Measurements from ENCODE around the gene FAM120B.
"Not testable (repeated sequence)": the region's sequence is repeated elsewhere in the genome, so short reads cannot be mapped to it uniquely, and the experiment has no call there.

FAM120B gene

DNA sequence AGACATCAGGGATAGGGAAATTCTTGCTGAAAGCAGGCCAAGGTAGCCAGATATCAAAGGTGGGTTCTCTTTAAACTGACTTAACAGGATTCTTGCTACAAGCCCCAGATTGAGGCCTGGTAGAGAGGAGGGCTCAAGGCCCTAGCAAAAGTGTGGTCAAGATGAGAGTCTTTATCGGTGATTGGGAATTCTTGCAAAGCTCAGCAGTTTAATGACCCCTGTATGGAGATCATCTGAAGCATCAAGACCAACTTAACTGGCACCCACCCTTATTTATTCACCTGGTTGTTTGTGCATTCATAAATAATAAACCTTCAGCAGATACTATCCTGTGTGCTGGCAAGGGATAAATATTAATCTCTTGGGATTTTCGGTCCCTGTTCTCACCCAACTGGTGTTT, 6.3 kb downstream of the FAM120B start:
- no peak for DNase-seq (ENCODE audit: low spot score)
- TF ChIP-seq, protein P1, sequence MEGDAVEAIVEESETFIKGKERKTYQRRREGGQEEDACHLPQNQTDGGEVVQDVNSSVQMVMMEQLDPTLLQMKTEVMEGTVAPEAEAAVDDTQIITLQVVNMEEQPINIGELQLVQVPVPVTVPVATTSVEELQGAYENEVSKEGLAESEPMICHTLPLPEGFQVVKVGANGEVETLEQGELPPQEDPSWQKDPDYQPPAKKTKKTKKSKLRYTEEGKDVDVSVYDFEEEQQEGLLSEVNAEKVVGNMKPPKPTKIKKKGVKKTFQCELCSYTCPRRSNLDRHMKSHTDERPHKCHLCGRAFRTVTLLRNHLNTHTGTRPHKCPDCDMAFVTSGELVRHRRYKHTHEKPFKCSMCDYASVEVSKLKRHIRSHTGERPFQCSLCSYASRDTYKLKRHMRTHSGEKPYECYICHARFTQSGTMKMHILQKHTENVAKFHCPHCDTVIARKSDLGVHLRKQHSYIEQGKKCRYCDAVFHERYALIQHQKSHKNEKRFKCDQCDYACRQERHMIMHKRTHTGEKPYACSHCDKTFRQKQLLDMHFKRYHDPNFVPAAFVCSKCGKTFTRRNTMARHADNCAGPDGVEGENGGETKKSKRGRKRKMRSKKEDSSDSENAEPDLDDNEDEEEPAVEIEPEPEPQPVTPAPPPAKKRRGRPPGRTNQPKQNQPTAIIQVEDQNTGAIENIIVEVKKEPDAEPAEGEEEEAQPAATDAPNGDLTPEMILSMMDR (IDR thresholded peaks at IDR 0.05; ENCODE audit: extremely low read depth, missing control alignments), result no peak

DNA sequence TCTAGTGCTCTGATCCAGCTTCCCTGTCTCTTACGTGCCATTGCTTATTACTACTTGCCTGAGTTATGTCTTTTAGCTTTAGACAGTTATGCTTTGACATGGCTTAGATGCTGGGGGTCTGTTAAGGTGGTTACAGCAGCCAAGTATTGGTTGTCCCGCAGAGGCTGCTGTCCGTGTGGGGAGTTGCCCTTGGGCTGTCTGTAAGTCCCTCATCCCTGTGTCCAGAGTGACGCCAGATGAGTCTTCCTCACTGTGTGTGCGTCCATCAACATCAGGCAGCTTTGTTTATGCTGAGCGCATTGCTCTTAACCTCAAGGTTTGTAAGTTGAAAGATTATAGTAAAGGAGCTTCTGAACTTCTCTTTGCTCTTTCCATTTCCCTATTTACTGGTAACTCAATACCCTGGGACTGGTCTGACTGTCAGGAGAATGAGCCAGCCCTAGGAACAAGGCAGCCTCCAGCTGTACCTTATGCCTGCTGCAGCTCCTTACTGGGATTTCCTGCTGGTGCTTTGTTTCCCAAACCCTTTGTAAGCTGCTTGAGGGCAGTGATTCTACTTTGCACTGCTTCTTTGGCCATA, 7.2 kb downstream of the FAM120B start:
- TF ChIP-seq, protein P1 (IDR thresholded peaks at IDR 0.05; ENCODE audit: extremely low read depth, missing control alignments), result no peak
- no peak for DNase-seq (ENCODE audit: low spot score)

DNA sequence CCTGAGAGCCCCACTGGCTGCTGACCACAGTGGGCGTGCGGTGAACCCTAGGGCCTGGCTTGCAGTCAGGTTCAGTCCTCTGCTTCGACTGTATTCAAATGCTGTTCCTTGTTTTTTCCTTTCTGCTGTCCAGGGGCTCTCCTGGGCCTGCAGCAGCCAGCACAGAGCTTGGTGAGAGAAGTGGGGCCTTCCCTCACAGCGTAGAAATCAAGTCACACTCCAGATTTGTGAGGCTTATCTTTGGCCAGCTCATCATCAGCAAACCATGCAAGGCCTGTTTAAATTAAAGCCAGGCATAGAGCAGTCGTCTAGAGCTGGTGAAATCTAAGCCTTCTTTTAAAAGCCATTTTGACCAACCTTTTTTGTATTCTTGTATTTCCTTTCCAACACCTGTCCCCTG, 8.4 kb downstream of the FAM120B start:
- no peak for DNase-seq (ENCODE audit: low spot score)
- TF ChIP-seq, protein P1 (IDR thresholded peaks at IDR 0.05; ENCODE audit: extremely low read depth, missing control alignments), result no peak

DNA sequence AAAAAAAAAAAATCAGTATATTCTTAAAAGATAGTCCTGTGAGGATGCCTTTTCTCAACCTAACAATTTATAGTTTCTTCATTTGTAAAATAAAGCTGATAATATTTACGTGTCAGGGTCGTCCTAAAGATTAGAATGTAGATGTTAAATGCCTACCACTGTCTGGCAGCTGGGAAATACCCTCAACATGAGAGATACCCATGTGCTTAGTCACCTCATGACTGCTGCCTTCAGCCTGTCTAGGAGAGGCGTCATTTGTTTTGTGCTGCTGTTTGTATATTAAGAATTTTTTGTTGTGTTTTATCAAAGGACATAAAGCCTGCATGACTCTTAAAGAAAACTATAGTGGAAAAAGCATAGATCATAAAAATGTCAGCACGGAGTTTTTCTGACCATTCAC, 9.5 kb downstream of the FAM120B start:
- DNase-seq (ENCODE audit: low spot score), result no peak

DNA sequence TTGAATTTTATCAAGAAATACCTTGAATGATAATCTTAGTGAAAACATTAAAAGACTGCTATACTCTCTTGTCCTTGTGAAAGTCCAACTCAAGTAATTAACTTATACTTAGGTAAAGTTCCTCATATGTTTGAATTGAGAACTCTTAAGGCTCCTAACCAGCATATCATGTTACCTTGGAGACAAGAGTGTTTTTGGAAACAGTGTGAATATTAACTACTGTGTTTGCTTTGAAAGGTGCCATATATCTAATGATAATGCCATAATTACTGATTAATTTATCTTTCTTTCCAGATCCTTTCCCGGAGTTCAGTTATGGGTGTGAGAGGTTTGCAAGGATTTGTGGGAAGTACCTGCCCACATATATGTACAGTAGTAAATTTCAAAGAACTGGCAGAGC, 10.5 kb downstream of the FAM120B start:
- TF ChIP-seq, protein P1 (IDR thresholded peaks at IDR 0.05; ENCODE audit: extremely low read depth, missing control alignments), result no peak
- DNase-seq (ENCODE audit: low spot score), result no peak

More for the DNA sequence above, 9.5 kb downstream of the FAM120B start:
- TF ChIP-seq, protein P1 (IDR thresholded peaks at IDR 0.05; ENCODE audit: extremely low read depth, missing control alignments), result no peak

DNA sequence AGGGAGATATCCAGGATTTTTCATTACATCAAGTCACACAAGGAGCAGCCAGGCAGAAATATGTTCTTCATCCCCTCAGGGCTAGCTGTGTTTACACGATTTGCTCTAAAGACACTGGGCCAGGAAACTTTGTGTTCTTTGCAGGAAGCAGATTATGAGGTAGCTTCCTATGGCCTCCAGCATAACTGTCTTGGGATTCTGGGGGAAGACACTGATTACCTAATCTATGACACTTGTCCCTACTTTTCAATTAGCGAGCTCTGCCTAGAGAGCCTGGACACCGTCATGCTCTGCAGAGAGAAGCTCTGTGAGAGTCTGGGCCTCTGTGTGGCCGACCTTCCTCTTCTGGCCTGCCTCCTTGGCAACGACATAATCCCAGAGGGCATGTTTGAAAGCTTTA, 11.2 kb downstream of the FAM120B start:
- TF ChIP-seq, protein P1 (IDR thresholded peaks at IDR 0.05; ENCODE audit: extremely low read depth, missing control alignments), result no peak
- DNase-seq (ENCODE audit: low spot score), result no peak

DNA sequence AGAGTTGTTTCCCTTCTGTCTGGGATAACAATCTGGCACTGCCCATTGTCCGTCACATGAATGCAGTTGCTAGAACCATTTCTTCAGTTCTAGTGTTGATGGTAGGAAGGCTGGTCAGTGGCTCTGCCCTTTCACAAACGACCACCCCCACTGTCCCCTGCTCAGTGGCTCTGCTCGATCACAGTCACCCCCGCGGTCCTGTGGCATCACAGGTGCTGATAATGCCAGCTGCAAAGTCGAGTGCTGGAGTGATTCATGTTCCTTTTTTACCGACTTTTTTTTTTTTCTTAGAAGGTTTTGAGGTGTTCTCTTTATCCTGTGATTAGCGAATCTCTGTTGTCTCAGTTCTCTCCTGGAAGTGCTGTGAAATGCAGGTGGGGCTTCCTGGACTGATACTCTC, 22.8 kb downstream of the FAM120B start:
- TF ChIP-seq, protein P1 (IDR thresholded peaks at IDR 0.05; ENCODE audit: extremely low read depth, missing control alignments), result no peak
- DNase-seq (ENCODE audit: low spot score), result no peak

DNA sequence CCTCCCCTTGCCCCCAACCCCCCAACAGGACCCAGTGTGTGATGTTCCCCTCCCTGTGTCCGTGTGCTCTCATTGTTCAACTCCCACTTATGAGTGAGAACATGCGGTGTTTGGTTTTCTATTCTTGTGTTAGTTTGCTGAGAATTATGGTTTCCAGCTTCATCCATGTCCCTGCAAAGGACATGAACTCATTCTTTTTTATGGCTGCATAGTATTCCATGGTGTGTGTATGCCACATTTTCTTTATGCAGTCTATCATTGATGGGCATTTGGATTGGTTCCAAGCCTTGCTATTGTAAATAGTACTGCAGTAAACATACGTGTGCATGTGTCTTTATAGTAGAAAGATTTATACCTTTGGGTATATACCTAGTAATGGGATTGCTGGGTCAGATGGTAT, 28.6 kb downstream of the FAM120B start:
- not testable (repeated sequence) for DNase-seq (ENCODE audit: low spot score)

Measured in GM20000 (cell line).